Thyroid gland (tissue), 4 donors: ENCODE measurements around the gene WDR37.

Source experiments
- CTCF ChIP-seq, 6 experiments: fragments of 200-600 bp in 3 of 6; fragments of 450-650 bp in 3 of 6; sonication (generic) in 3 of 6; IDR thresholded peaks; one replicate each; pipeline ENCODE4 v1.5.1; 2016 to 2019; ENCODE audit warnings: antibody characterized with exemption in 6 of 6, mild to moderate bottlenecking in 2 of 6, inconsistent platforms in 1 of 6, moderate library complexity in 1 of 6
- POLR2A ChIP-seq, 2 donors: fragments of 450-650 bp; IDR thresholded peaks; one replicate each; pipeline ENCODE4 v1.6.1; 2017; ENCODE audit warnings: antibody characterized with exemption in 2 of 2, mild to moderate bottlenecking in 2 of 2, moderate library complexity in 1 of 2

GRCh38 chr10:1121271-1121970, 65.2 kb downstream of the WDR37 start:
- no peak for TF ChIP-seq POLR2A (IDR thresholded peaks at IDR 0.05)
- no peak for TF ChIP-seq CTCF (IDR thresholded peaks at IDR 0.05)
